Astrocyte (in vitro differentiated cells and primary cell): ENCODE results near the gene FCN3. TPM values are rescaled to one million over a fixed set of nuclear protein-coding genes. Genes with fewer than 3 reads are reported as not detected.

Source experiments
- DNase-seq: peaks from one replicate; pipeline ENCODE4 v3.0.0-alpha.2; 2010; ENCODE audit warnings: low read depth
- FAIRE-seq: peaks from 2 replicates; lab custom pipeline; 2011; peaks lifted over from hg19 to GRCh38; lab: Jason Lieb, UNC
- H2AFZ ChIP-seq: 2 replicates; pipeline ENCODE4 v1.6.0; 2012; ENCODE audit warnings: low read depth, low read length, inconsistent platforms
- H3K27ac ChIP-seq: 2 replicates; pipeline ENCODE4 v1.5.1; 2011; ENCODE audit warnings: low read depth, low read length, inconsistent platforms
- H3K27me3 ChIP-seq: 2 replicates; pipeline ENCODE4 v1.6.0; 2011; ENCODE audit warnings: low read length, inconsistent platforms; ENCODE audit not compliant: insufficient read depth
- H3K36me3 ChIP-seq: 2 replicates; pipeline ENCODE4 v1.5.1; 2011; ENCODE audit warnings: low read length, inconsistent platforms; ENCODE audit not compliant: insufficient read depth
- H3K4me1 ChIP-seq: 2 replicates; pipeline ENCODE4 v1.5.1; 2011; ENCODE audit warnings: low read length, inconsistent platforms; ENCODE audit not compliant: insufficient read depth
- H3K4me2 ChIP-seq: 2 replicates; pipeline ENCODE4 v1.6.0; 2012; ENCODE audit warnings: low read length, inconsistent platforms
- H3K4me3 ChIP-seq: 2 replicates; pipeline ENCODE4 v1.5.1; 2011; ENCODE audit warnings: low read depth, mild to moderate bottlenecking, low read length, inconsistent platforms; ENCODE audit not compliant: insufficient read depth
- H3K79me2 ChIP-seq: 2 replicates; pipeline ENCODE4 v1.6.0; 2012; ENCODE audit warnings: mild to moderate bottlenecking, low read length, inconsistent platforms; ENCODE audit not compliant: insufficient read depth
- H3K9ac ChIP-seq: 2 replicates; pipeline ENCODE4 v1.6.0; 2012; ENCODE audit warnings: mild to moderate bottlenecking, low read length, inconsistent platforms
- H3K9me3 ChIP-seq: 2 replicates; pipeline ENCODE4 v1.5.1; 2012; ENCODE audit warnings: low read depth, mild to moderate bottlenecking, low read length, inconsistent platforms; ENCODE audit not compliant: insufficient read depth
- H4K20me1 ChIP-seq: 2 replicates; pipeline ENCODE4 v1.6.0; 2012; ENCODE audit warnings: low read length, inconsistent platforms; ENCODE audit not compliant: insufficient read depth
- H3K27ac Mint-ChIP-seq: one replicate; pipeline ENCODE4 v1.8.0; 2021; ENCODE audit warnings: mild to moderate bottlenecking, mixed read lengths; ENCODE audit not compliant: unreplicated experiment
- H3K27me3 Mint-ChIP-seq: one replicate; pipeline ENCODE4 v1.8.0; 2021; ENCODE audit warnings: low read depth, mixed read lengths; ENCODE audit not compliant: unreplicated experiment
- H3K36me3 Mint-ChIP-seq: one replicate; pipeline ENCODE4 v1.8.0; 2021; ENCODE audit warnings: low read depth, mixed read lengths; ENCODE audit not compliant: unreplicated experiment
- H3K4me1 Mint-ChIP-seq: one replicate; pipeline ENCODE4 v1.8.0; 2021; ENCODE audit warnings: low read depth, mixed read lengths; ENCODE audit not compliant: unreplicated experiment
- H3K4me3 Mint-ChIP-seq: one replicate; pipeline ENCODE4 v1.8.0; 2021; ENCODE audit warnings: mild to moderate bottlenecking, moderate library complexity, mixed read lengths; ENCODE audit not compliant: unreplicated experiment
- H3K9me3 Mint-ChIP-seq: one replicate; pipeline ENCODE4 v1.8.0; 2021; ENCODE audit warnings: mild to moderate bottlenecking, mixed read lengths; ENCODE audit not compliant: unreplicated experiment
- CTCF ChIP-seq: IDR thresholded peaks from 2 replicates; pipeline ENCODE4 v1.5.1; 2011; ENCODE audit warnings: low read depth, mild to moderate bottlenecking, inconsistent platforms, low read length, moderate library complexity; ENCODE audit not compliant: insufficient read depth
- EZH2 ChIP-seq: IDR thresholded peaks from 2 replicates; pipeline ENCODE4 v1.6.1; 2012; ENCODE audit warnings: mild to moderate bottlenecking, low read length, inconsistent platforms; ENCODE audit not compliant: insufficient read depth
- total RNA-seq: library from RNA; stranded (reverse); gene quantifications from 2 replicates; pipeline ENCODE4 v1.2.1, GENCODE V29; 2021

The FCN3 gene
- total RNA-seq, 1 donor from 2014 or later, result not detected

DNA sequence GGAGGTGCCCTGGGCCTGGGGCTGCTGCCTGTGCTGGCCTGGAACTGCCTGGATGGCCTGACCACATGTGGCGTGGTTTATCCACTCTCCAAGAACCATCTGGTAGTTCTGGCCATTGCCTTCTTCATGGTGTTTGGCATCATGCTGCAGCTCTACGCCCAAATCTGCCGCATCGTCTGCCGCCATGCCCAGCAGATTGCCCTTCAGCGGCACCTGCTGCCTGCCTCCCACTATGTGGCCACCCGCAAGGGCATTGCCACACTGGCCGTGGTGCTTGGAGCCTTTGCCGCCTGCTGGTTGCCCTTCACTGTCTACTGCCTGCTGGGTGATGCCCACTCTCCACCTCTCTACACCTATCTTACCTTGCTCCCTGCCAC, 19.6 kb upstream of the FCN3 start:
- Mint-ChIP-seq H3K27ac (no peak overlapping the region), H3K27me3 (peaks cover 27% of the 10 kb centered on the region), H3K4me3 (no peak overlapping the region), H3K36me3 (no peaks in the 10 kb centered on the region), H3K9me3 (no peaks in the 10 kb centered on the region), H3K4me1 (peaks cover 9% of the 10 kb centered on the region)
- no peak for DNase-seq
- no peaks in the 10 kb centered on the region for H3K79me2 ChIP-seq
- H4K20me1 ChIP-seq, result peaks cover 5% of the 10 kb centered on the region
- H3K4me3 ChIP-seq, result no peak overlapping the region
- FAIRE-seq, result no peak
- H3K4me2 ChIP-seq, result peak overlapping the region; percentile 29
- H3K27me3 ChIP-seq, result peaks cover 5% of the 10 kb centered on the region
- no peak for TF ChIP-seq EZH2
- no peak for TF ChIP-seq CTCF
- no peaks in the 10 kb centered on the region for H3K9me3 ChIP-seq
- no peaks in the 10 kb centered on the region for H3K36me3 ChIP-seq
- H3K9ac ChIP-seq, result no peak overlapping the region
- H2AFZ ChIP-seq, result no peak overlapping the region
- H3K4me1 ChIP-seq, result peaks cover 26% of the 10 kb centered on the region
- no peak overlapping the region for H3K27ac ChIP-seq

DNA sequence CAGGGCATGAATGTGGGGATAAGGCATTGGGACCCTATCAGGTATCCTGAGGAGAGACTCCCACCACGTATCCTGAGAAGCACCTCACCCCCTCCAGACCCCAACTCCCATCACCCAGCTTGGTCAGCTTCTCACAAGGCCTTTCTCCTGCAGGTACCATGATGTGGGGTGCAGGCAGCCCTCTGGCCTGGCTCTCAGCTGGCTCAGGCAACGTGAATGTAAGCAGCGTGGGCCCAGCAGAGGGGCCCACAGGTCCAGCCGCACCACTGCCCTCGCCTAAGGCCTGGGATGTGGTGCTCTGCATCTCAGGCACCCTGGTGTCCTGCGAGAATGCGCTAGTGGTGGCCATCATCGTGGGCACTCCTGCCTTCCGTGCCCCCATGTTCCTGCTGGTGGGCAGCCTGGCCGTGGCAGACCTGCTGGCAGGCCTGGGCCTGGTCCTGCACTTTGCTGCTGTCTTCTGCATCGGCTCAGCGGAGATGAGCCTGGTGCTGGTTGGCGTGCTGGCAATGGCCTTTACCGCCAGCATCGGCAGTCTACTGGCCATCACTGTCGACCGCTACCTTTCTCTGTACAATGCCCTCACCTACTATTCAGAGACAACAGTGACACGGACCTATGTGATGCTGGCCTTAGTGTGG, 19.1 kb upstream of the FCN3 start:
- H3K9me3 Mint-ChIP-seq, result no peaks in the 10 kb centered on the region
- H2AFZ ChIP-seq, result no peak overlapping the region
- FAIRE-seq, result no peak
- H3K27me3 Mint-ChIP-seq, result peaks cover 27% of the 10 kb centered on the region
- peaks cover 5% of the 10 kb centered on the region for H4K20me1 ChIP-seq
- no peaks in the 10 kb centered on the region for H3K36me3 Mint-ChIP-seq
- peak overlapping the region; percentile 89 for H3K9ac ChIP-seq
- H3K36me3 ChIP-seq, result no peaks in the 10 kb centered on the region
- TF ChIP-seq CTCF (no peak), EZH2 (no peak)
- peak overlapping the region; percentile 93 for H3K4me2 ChIP-seq
- no peak overlapping the region for H3K4me3 Mint-ChIP-seq
- peaks cover 8% of the 10 kb centered on the region for H3K4me1 Mint-ChIP-seq
- H3K4me1 ChIP-seq, result peaks cover 26% of the 10 kb centered on the region
- H3K27me3 ChIP-seq, result peaks cover 5% of the 10 kb centered on the region
- H3K4me3 ChIP-seq, result no peak overlapping the region
- H3K27ac Mint-ChIP-seq, result no peak overlapping the region
- no peak overlapping the region for H3K27ac ChIP-seq
- no peaks in the 10 kb centered on the region for H3K9me3 ChIP-seq
- no peak for DNase-seq
- no peaks in the 10 kb centered on the region for H3K79me2 ChIP-seq
